Measurements from ENCODE around the gene PWWP3B. TPM values are rescaled to one million over a fixed set of nuclear protein-coding genes. Genes with fewer than 3 reads are reported as not detected.

PWWP3B gene
- total RNA-seq, 1 experiment from 2014 or later: 0.26 TPM

GRCh38 chrX:106208154-106208553 lies 40.0 kb downstream of the PWWP3B start:
- Histone ChIP-seq H3T11ph (ENCODE audit: low read length) (no peak overlapping the region), H3K79me2 (ENCODE audit: insufficient read depth, low read length) (no peaks in the 10 kb centered on the region), H3K27ac (ENCODE audit: insufficient read length, low read depth, low read length) (no peak overlapping the region), H2AK5ac (ENCODE audit: insufficient read length, low read length) (no peak overlapping the region), H3K18ac (ENCODE audit: insufficient read length, low read depth, low read length) (no peak overlapping the region), H3K14ac (ENCODE audit: insufficient read depth, low read length) (no peak overlapping the region), H3K9me3 (ENCODE audit: control insufficient read depth, low read depth, low read length) (peaks cover 35% of the 10 kb centered on the region), H2BK120ac (ENCODE audit: low read depth, low read length, poor library complexity, severe bottlenecking) (no peak overlapping the region), H3K23me2 (ENCODE audit: insufficient read length, low read depth, low read length, poor library complexity, severe bottlenecking) (no peaks in the 10 kb centered on the region), H4K20me1 (ENCODE audit: control insufficient read depth, insufficient read depth, insufficient read length) (no peaks in the 10 kb centered on the region), H2BK20ac (ENCODE audit: low read depth, low read length, poor library complexity, severe bottlenecking) (no peak overlapping the region), H2AFZ (ENCODE audit: low read length) (no peak overlapping the region), H4K8ac (replicated peaks; ENCODE audit: insufficient read length, low read depth, low read length) (no peak overlapping the region), H3K4ac (ENCODE audit: low read depth, low read length) (no peak overlapping the region), H4K5ac (ENCODE audit: insufficient read length, low read depth, low read length) (no peak overlapping the region), H3K56ac (ENCODE audit: insufficient read length, low read depth, low read length) (no peak overlapping the region), H3K23ac (ENCODE audit: insufficient read length, low read depth, low read length) (no peak overlapping the region), H3K79me1 (ENCODE audit: insufficient read depth, low read depth, low read length, poor library complexity, severe bottlenecking) (no peaks in the 10 kb centered on the region), H3K9ac (ENCODE audit: extremely low read depth, insufficient read length, low read length) (no peak overlapping the region), H3K27me3 (ENCODE audit: insufficient read depth, low read length) (no peaks in the 10 kb centered on the region), H3K4me2 (ENCODE audit: insufficient read depth, insufficient read length, low read length) (no peak overlapping the region), H2BK12ac (ENCODE audit: insufficient read length, low read depth, low read length) (no peak overlapping the region), H4K91ac (ENCODE audit: insufficient read length, low read depth, low read length) (no peak overlapping the region), H2BK15ac (ENCODE audit: low read depth, low read length) (no peak overlapping the region), H3K4me1 (ENCODE audit: insufficient read depth, low read length) (no peaks in the 10 kb centered on the region), H2BK5ac (ENCODE audit: insufficient read length, low read length) (no peak overlapping the region)
- TF ChIP-seq CTCF (conservative IDR thresholded peaks at IDR 0.05): no peak
- no peak for DNase-seq
- no CpG with 5 or more reads among the region's 1 CpG for WGBS (ENCODE audit: extremely low coverage, insufficient read length, low lambda C conversion rate)
- Mint-ChIP-seq H3K27ac (no peak overlapping the region), H3K36me3 (ENCODE audit: insufficient read depth in 1 of 3, low read depth in 3 of 3) (peaks cover 5 to 8% (median 8%) of the 10 kb centered on the region in 3 experiments; a peak in 6 of 7 replicates), H3K4me3 (no peak overlapping the region), H3K4me1 (no peaks in the 10 kb centered on the region), H3K9me3 (peaks cover 72 to 77% of the 10 kb centered on the region in 2 experiments), H3K27me3 (ENCODE audit: low read depth) (no peaks in the 10 kb centered on the region; the same call in 1 of the 2 replicates)

Other genes with a start within 250 kb of the PWWP3B start
- not detected in 2 replicates for gene SERPINA7, start 129.6 kb upstream of the PWWP3B start, total RNA-seq (2021)

Data from H9 (cell line).